H1 (cell line): Measurements from ENCODE around the gene VTN. TPM values are rescaled to one million over a fixed set of nuclear protein-coding genes. Genes with fewer than 3 reads are reported as not detected.

Experiments used
- HDAC2 ChIP-seq, 2 experiments: fragments of 300-600 bp in 1 of 2; sonication (generic) in 1 of 2; IDR thresholded peaks; 2 replicates each; pipeline ENCODE4 v1.6.1; 2011 to 2012; ENCODE audit warnings: low read depth in 2 of 2, low read length in 2 of 2, mild to moderate bottlenecking in 2 of 2, moderate library complexity in 2 of 2, borderline replicate concordance in 1 of 2, inconsistent platforms in 1 of 2
- JUND ChIP-seq: IDR thresholded peaks from 2 replicates; pipeline ENCODE4 v1.6.1; 2011; ENCODE audit warnings: mild to moderate bottlenecking, improper control_type of control experiment, low read length
- NRF1 ChIP-seq: IDR thresholded peaks from 2 replicates; pipeline ENCODE4 v1.6.1; 2011; ENCODE audit warnings: mild to moderate bottlenecking, low read depth, low read length, improper control_type of control experiment
- RFX5 ChIP-seq: IDR thresholded peaks from 2 replicates; pipeline ENCODE4 v1.6.1; 2011; ENCODE audit warnings: low read depth, low read length, improper control_type of control experiment, borderline replicate concordance
- SAP30 ChIP-seq: fragments of 300-600 bp; sonication (generic); IDR thresholded peaks from 2 replicates; pipeline ENCODE4 v1.7.1; 2012; ENCODE audit warnings: low read length, moderate library complexity, mild to moderate bottlenecking, inconsistent platforms; ENCODE audit not compliant: insufficient read depth, insufficient replicate concordance
- SIN3A ChIP-seq, 2 experiments: IDR thresholded peaks in 1 of 2; conservative IDR thresholded peaks in 1 of 2; 2 replicates each; pipeline ENCODE4 v1.6.1; 2011 to 2012; ENCODE audit warnings: low read length in 2 of 2, improper control_type of control experiment in 1 of 2, low read depth in 1 of 2, mild to moderate bottlenecking in 1 of 2
- SUZ12 ChIP-seq: fragments of 200-600 bp; sonication (generic); IDR thresholded peaks from 2 replicates; pipeline ENCODE4 v1.6.1; 2012; ENCODE audit warnings: mild to moderate bottlenecking, inconsistent platforms, low read length, moderate library complexity, mixed read lengths
- polyA plus RNA-seq, 7 experiments: library from polyadenylated mRNA; depleted of rRNA in 3 of 7; stranded (reverse) in 5 of 7; unstranded in 2 of 7; fragments of >200 nt in 5 of 7; fragments of 200-250 nt in 2 of 7; gene quantifications; 1 replicate in 5 of 7; 2 replicates in 1 of 7; 4 replicates in 1 of 7; pipeline versions ENCODE4 v1.2.1 to v1.2.3, GENCODE V29; 2011 to 2013; ENCODE audit warnings: missing spikeins in 2 of 7, mixed read lengths in 2 of 7
- total RNA-seq: library from RNA; stranded (reverse); fragmentation: NEBNext Ultra II Directional; extraction: Animal tissue kit (Norgen Biotek cat#: 25700); gene quantifications from 2 replicates; pipeline ENCODE4 v1.2.1, GENCODE V29; 2021
- TF ChIP-seq, protein P1 (sequence below): IDR thresholded peaks from 2 replicates; pipeline ENCODE4 v1.6.1; 2012; ENCODE audit warnings: inconsistent platforms

VTN gene
- total and polyA plus RNA-seq, 2 of the 8 experiments (the other 6 are each of a cell fraction or from before 2014, with no cell fraction given) = 0.18 TPM; not detected in 1

DNA sequence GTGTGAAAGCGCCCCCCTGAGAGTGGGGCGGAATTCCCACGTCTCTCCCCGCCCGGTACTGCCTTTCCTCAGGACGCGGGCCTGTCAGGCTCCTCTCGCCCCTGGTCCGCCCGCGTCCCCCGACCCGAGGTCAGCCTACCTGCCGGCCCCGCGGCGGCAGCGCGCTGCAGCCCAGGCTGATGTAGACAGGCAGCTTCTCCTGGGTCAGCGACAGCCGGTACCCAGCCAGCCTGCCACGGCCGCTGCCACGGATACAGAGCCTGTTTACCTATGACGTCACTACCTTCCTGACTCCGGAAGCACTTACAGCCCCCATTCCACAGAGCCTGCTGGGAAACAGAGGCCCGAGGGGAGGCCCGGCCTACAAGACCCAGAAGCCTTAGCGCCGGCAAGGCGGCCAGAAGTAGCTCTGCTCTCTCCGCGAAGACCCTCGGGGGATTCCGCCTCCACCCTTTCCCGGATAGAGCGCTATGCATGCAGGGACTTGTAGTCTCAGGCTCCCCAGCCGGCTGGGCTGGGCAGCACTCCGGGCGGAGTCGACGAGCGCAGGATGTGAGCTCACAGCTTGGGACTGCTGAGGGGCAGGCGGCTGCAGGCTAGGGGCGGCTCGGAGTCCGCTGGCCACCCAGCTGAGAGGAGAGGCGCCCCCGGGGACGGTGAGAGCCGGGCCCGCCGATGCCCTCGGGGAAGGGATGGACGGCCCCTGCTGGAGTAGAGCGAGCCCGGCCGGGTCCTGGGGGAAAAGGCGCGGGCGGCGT lies 34.7 kb downstream of the VTN start, which contains the start of the genes IFT20 and TNFAIP1 (continued):
- TF ChIP-seq SAP30 (peak; percentile 15), JUND (peak; percentile 100), HDAC2 (IDR thresholded peaks at IDR 0.05; ENCODE audit: borderline replicate concordance in 1 of 2, low read depth in 2 of 2, low read length in 2 of 2) (peak in 1 of 2 experiments; percentile 52; a peak in 1 of 4 replicates), SUZ12 (no peak), RFX5 (no peak), SIN3A (conservative IDR thresholded peaks at IDR 0.05 in 1 of 2, IDR thresholded peaks at IDR 0.05 in 1 of 2; ENCODE audit: low read depth in 1 of 2, low read length in 2 of 2) (peak; percentile 87 to 96; a peak in 2 of 4 replicates), NRF1 (no peak)
- TF ChIP-seq, protein P1, sequence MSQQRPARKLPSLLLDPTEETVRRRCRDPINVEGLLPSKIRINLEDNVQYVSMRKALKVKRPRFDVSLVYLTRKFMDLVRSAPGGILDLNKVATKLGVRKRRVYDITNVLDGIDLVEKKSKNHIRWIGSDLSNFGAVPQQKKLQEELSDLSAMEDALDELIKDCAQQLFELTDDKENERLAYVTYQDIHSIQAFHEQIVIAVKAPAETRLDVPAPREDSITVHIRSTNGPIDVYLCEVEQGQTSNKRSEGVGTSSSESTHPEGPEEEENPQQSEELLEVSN = no peak
